Measurements from ENCODE around the gene RAB33B. TPM values are rescaled to one million over a fixed set of nuclear protein-coding genes. Genes with fewer than 3 reads are reported as not detected.

Gene RAB33B
- total and polyA plus RNA-seq, 9 donors, result 6.8 to 15.0 (median 10.1) TPM

- Histone ChIP-seq H3K4me1 (ENCODE audit: insufficient read depth) (peaks cover 8% of the 10 kb centered on the region), H3K27ac (no peak overlapping the region), H3K27me3 (no peaks in the 10 kb centered on the region), H3K9me3 (no peaks in the 10 kb centered on the region), H3K4me3 (no peak overlapping the region), H3K36me3 (no peaks in the 10 kb centered on the region)
- WGBS, 3 donors, result 65 to 100% (median 73%) methylated on average over 1 of the region's 1 CpG
- intact Hi-C loops (cut with DNase I), result no loop called here
- no peak for DNase-seq
- no peak for TF ChIP-seq CTCF (IDR thresholded peaks at IDR 0.05)
- TF ChIP-seq POLR2A (IDR thresholded peaks at IDR 0.05), result no peak
- TF ChIP-seq EP300 (IDR thresholded peaks at IDR 0.05), result no peak
These were observed 27.5 kb downstream of the RAB33B start for GRCh38 chr4:139481465-139481864.

DNA sequence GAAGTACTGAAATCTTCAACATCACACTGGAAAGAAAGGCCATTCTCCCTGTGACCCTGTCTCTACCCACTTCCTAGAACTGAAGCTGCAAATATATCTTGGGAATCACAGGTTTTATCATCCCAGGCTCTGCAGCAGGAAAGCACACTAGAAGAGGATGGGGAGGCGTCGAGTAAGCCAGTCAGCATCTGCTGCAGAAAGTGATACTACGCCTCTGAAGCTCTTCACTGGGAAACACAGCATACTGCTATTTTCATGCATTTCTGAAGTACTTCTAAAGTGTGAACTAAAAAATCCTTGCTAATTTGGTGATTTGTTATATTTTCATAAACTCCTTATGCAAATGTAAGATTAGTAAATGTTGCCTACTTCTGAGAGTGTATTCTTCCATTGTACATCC lies 29.1 kb downstream of the RAB33B start:
- no peak for TF ChIP-seq POLR2A (IDR thresholded peaks at IDR 0.05)
- TF ChIP-seq CTCF (IDR thresholded peaks at IDR 0.05), result no peak
- no peak for TF ChIP-seq EP300 (IDR thresholded peaks at IDR 0.05)

DNA sequence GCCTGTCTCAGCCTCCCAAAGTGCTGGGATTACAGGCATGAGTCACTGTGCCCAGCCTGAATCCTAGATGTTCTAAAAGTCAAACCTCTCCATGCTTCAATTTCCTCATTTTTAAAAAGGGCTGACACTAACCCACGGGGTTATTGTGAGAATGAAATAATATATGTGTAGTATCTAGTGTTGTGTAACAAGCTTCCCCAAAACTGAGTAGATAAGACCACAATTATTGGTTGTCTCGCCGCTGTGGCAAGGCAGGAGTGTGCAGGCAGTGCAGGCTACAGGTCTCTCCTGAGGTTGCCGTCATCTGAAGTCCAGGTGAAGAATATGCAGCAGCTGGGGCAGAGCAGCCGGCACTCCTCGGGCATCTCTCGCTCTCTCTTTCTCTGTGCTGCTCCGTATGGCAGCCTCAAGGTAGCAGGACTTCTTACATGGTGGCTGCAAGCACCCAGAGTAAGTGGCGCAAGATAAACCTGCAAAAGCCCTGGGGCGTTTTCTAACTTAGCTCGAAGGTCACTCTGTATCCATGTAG lies 30.9 kb downstream of the RAB33B start:
- intact Hi-C loops (cut with DNase I), result no loop called here
- Histone ChIP-seq H3K36me3 (no peaks in the 10 kb centered on the region), H3K4me3 (no peak overlapping the region), H3K27me3 (no peaks in the 10 kb centered on the region), H3K27ac (no peak overlapping the region), H3K4me1 (ENCODE audit: insufficient read depth) (no peaks in the 10 kb centered on the region), H3K9me3 (no peaks in the 10 kb centered on the region)
- DNase-seq, result no peak
- no peak for TF ChIP-seq CTCF (IDR thresholded peaks at IDR 0.05)
- TF ChIP-seq EP300 (IDR thresholded peaks at IDR 0.05), result no peak
- no peak for TF ChIP-seq POLR2A (IDR thresholded peaks at IDR 0.05)
- WGBS, 3 donors, result 84 to 91% (median 88%) methylated on average over 11 of the region's 11 CpGs

More for the DNA sequence above, 29.1 kb downstream of the RAB33B start:
- Histone ChIP-seq H3K4me1 (ENCODE audit: insufficient read depth) (peaks cover 7% of the 10 kb centered on the region), H3K9me3 (no peaks in the 10 kb centered on the region), H3K27ac (no peak overlapping the region), H3K27me3 (no peaks in the 10 kb centered on the region), H3K36me3 (no peaks in the 10 kb centered on the region), H3K4me3 (no peak overlapping the region)
- intact Hi-C loops (cut with DNase I), result no loop called here
- 92 to 97% (median 94%) methylated on average over 3 of the region's 3 CpGs for WGBS, 3 donors
- DNase-seq, result no peak

DNA sequence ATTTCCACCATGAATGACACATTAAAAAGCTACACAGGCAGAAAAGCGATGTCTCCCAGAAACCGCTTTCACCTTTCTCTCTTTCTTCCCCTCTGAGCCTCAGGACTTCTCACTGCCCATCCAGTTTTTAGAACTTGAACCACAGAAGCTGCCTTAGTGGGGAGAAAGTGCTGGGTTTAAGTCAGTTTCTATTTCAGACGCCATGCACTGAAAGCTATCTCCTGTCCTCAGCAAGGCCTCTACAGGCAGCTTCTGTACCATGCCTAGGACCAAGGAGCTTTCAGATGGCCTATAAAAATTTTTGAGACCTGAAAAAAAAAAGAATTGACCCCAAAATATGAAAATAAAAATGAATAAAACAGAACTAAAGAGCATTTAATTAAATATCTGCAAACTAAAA lies 34.5 kb downstream of the RAB33B start:
- Histone ChIP-seq H3K4me3 (no peak overlapping the region), H3K36me3 (no peaks in the 10 kb centered on the region), H3K4me1 (ENCODE audit: insufficient read depth) (no peaks in the 10 kb centered on the region), H3K27me3 (no peaks in the 10 kb centered on the region), H3K9me3 (no peaks in the 10 kb centered on the region), H3K27ac (no peak overlapping the region)
- DNase-seq, result no peak
- TF ChIP-seq EP300 (IDR thresholded peaks at IDR 0.05) (no peak), POLR2A (IDR thresholded peaks at IDR 0.05) (no peak), CTCF (IDR thresholded peaks at IDR 0.05) (no peak)
- intact Hi-C loops (cut with DNase I), result no loop called here
- WGBS, 3 donors, result 93 to 95% (median 94%) methylated on average over 3 of the region's 3 CpGs
